Fibroblast of skin of left quadriceps (primary cell): ENCODE results near the gene CTU1.

Experiments
- DNase-seq, 2 experiments: peaks; one replicate each; pipeline ENCODE4 v3.0.0-alpha.2; 2013; ENCODE audit warnings: low read depth in 2 of 2

The CTU1 gene

GRCh38 chr19:51082611-51083010 lies 25.6 kb downstream of the CTU1 start, which contains the start of gene KLK14:
TSS of gene KLK14 (minus strand) at chr19:51082887. CDS start at chr19:51082614, 273 bp downstream.
- no peak for DNase-seq

- DNase-seq: no peak
Measured at GRCh38 chr19:51081476-51081875, 26.7 kb downstream of the CTU1 start.

GRCh38 chr19:51079481-51080110 lies 28.6 kb downstream of the CTU1 start:
- DNase-seq: no peak

- no peak for DNase-seq
Measured at GRCh38 chr19:51078731-51079130, 29.5 kb downstream of the CTU1 start.

- no peak for DNase-seq
Measured at GRCh38 chr19:51078104-51078503, 30.1 kb downstream of the CTU1 start.

GRCh38 chr19:51076631-51077213 lies 31.5 kb downstream of the CTU1 start:
- DNase-seq: no peak

GRCh38 chr19:51075998-51076397 lies 32.2 kb downstream of the CTU1 start:
- no peak for DNase-seq

GRCh38 chr19:51071095-51071405 lies 37.2 kb downstream of the CTU1 start:
- no peak for DNase-seq

- no peak for DNase-seq
Measured at GRCh38 chr19:51070334-51071094, 37.7 kb downstream of the CTU1 start.

- DNase-seq: no peak
Measured at GRCh38 chr19:51066393-51067186, 41.6 kb downstream of the CTU1 start.

- DNase-seq: no peak
Measured at GRCh38 chr19:51065221-51065960, 42.8 kb downstream of the CTU1 start.

GRCh38 chr19:51064534-51065220 lies 43.5 kb downstream of the CTU1 start, which contains the start of gene KLK13:
TSS of gene KLK13 (minus strand) at chr19:51065092. CDS start at chr19:51065067, 25 bp downstream.
- DNase-seq: no peak

GRCh38 chr19:51063664-51064063 lies 44.5 kb downstream of the CTU1 start:
- no peak for DNase-seq

GRCh38 chr19:51060973-51061372 lies 47.2 kb downstream of the CTU1 start:
- no peak for DNase-seq

GRCh38 chr19:51060336-51060735 lies 47.9 kb downstream of the CTU1 start:
- no peak for DNase-seq

GRCh38 chr19:51059715-51060114 lies 48.5 kb downstream of the CTU1 start:
- DNase-seq: no peak

GRCh38 chr19:51055866-51056265 lies 52.3 kb downstream of the CTU1 start:
- DNase-seq: no peak
